Tibial artery (tissue), 4 donors: ENCODE results near the gene LIN52.
A peak's percentile ranks its signal among the peaks of the same experiment; 100 is the strongest.

Experiments used
- DNase-seq, 2 donors: peaks; one replicate each; pipeline ENCODE4 v3.0.0-alpha.2; 2019
- H3K27ac ChIP-seq, 2 donors: fragments of 200-600 bp; sonication (generic) in 1 of 2; 1 replicate in 1 of 2; 2 replicates in 1 of 2; pipeline ENCODE4 v1.5.1; 2018 to 2019; ENCODE audit warnings: mild to moderate bottlenecking in 1 of 2
- H3K27me3 ChIP-seq, 2 donors: fragments of 200-600 bp; sonication (generic) in 1 of 2; one replicate each; pipeline versions ENCODE4 v1.5.1 to v1.6.0; 2016 to 2019
- H3K36me3 ChIP-seq, 3 donors: fragments of 200-600 bp; sonication (generic) in 2 of 3; one replicate each; pipeline ENCODE4 v1.5.1; 2016 to 2019; ENCODE audit warnings: mild to moderate bottlenecking in 2 of 3
- H3K4me1 ChIP-seq, 4 donors: fragments of 200-600 bp; sonication (generic) in 2 of 4; 1 replicate in 3 of 4; 2 replicates in 1 of 4; pipeline ENCODE4 v1.5.1; 2016 to 2019
- H3K4me3 ChIP-seq, 2 donors: fragments of 200-600 bp; sonication (generic) in 1 of 2; 1 replicate in 1 of 2; 2 replicates in 1 of 2; pipeline ENCODE4 v1.5.1; 2018 to 2019; ENCODE audit warnings: mild to moderate bottlenecking in 2 of 2
- H3K9me3 ChIP-seq, 3 donors: fragments of 200-600 bp; sonication (generic) in 1 of 3; one replicate each; pipeline ENCODE4 v1.5.1; 2016 to 2019
- CTCF ChIP-seq, 2 experiments: fragments of 200-600 bp in 1 of 2; fragments of 450-650 bp in 1 of 2; IDR thresholded peaks; one replicate each; pipeline ENCODE4 v1.5.1; 2017 to 2019; ENCODE audit warnings: antibody characterized with exemption in 2 of 2, mild to moderate bottlenecking in 1 of 2, moderate library complexity in 1 of 2
- intact Hi-C: fragments of 100-400 bp; cut with DNase I; formaldehyde crosslinking; loops from one replicate; pipeline ENCODE4 v1.15.0; 2023; ENCODE audit warnings: low total_unique reads

The LIN52 gene

DNA sequence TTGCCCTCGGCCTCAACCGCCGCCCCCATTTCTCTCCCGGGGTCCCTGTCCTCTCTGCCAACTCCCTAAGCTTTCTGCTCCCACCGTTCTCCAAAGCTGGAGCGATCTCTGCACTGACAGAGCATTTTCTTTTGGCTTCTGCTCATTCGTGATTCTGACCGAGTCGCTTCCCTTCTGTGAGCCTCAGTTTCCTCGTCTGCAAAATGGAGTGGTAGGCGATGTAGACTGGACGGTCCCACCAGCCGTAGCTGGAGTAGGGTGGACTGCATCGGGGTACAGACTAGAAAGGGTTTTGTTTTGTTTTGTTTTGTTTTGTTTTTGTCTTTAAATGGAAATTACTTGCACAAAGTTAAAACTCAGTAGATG is 156.9 kb downstream of the LIN52 start:
- Histone ChIP-seq H3K36me3 (no peaks in the 10 kb centered on the region), H3K4me1 (peaks cover 0 to 31% (median 27%) of the 10 kb centered on the region in 4 donors), H3K4me3 (peak overlapping the region in 1 of 2 donors; percentile 44), H3K27me3 (peaks cover 7 to 95% of the 10 kb centered on the region in 2 donors), H3K9me3 (no peaks in the 10 kb centered on the region), H3K27ac (no peak overlapping the region)
- no peak for TF ChIP-seq CTCF (IDR thresholded peaks at IDR 0.05)
- DNase-seq = no peak
- intact Hi-C loops = no loop called here

DNA sequence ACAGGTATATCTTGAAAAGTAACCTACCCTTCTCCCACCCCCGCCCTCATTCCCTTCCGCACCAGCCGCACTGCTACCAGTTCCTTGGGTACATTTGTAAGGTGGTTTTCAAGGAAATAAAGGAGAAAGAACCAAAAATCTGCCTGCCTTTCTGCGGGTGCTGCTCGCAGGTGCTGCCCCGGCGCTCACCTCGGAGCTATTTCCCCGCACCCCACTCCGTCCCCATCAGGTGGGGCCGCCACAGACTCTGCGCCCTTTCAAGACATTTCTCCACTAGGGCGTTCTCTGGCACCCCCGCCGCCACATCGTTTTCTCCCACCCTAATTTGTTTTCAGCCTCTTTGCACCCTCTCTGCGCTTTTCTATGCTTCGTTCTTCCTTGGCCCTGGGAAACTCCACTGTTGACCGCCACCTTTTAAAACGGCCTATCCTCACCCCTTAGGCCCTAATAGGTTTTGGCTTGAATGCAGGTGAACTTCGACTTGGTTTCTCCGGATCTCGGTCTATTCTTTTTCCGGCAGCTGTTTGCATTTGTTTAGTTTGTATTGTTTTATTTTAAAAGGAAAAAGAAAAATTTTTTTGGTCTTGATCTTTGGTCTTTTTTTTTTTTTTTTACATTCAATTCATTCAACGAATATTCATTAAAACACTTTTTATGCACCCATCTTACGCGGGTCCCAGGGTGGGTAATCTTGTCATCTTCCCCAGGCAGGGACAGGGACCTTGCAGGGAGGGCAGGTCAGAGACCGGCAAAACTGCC is 157.4 kb downstream of the LIN52 start:
- no peak for TF ChIP-seq CTCF (IDR thresholded peaks at IDR 0.05)
- no peak for DNase-seq
- H3K4me1 ChIP-seq = peaks cover 0 to 31% (median 27%) of the 10 kb centered on the region in 4 donors
- H3K27me3 ChIP-seq = peaks cover 7 to 95% of the 10 kb centered on the region in 2 donors
- H3K27ac ChIP-seq = no peak overlapping the region
- intact Hi-C loops = no loop called here
- no peaks in the 10 kb centered on the region for H3K36me3 ChIP-seq
- no peak overlapping the region for H3K4me3 ChIP-seq
- H3K9me3 ChIP-seq = no peaks in the 10 kb centered on the region

- intact Hi-C loops = no loop called here
- Histone ChIP-seq H3K27me3 (peaks cover 7 to 95% of the 10 kb centered on the region in 2 donors), H3K36me3 (no peaks in the 10 kb centered on the region), H3K4me1 (peaks cover 0 to 31% (median 27%) of the 10 kb centered on the region in 4 donors), H3K4me3 (no peak overlapping the region), H3K9me3 (no peaks in the 10 kb centered on the region), H3K27ac (no peak overlapping the region)
- DNase-seq = no peak
- TF ChIP-seq CTCF (IDR thresholded peaks at IDR 0.05) = no peak
Measured at GRCh38 chr14:74242780-74243042, 158.0 kb downstream of the LIN52 start.

DNA sequence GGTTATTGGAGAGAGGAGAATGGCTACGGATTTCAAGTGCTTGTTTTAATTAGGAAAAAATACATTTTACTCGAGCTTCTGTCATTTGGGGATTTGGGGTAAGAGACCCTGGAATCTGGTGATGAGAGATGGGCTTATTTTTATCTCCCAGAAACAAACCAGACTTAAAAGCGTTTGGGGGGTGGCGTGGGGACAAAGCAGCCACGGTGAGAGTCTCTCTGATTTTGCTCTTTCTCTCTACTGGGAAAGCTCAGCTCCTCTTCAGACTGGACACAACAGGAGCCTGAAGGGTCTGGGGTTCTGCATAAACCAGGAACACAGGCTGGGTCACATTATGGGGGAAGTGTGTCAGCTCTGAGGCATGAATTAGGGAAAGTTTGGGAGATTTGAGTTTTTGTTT is 158.3 kb downstream of the LIN52 start:
- Histone ChIP-seq H3K4me1 (peaks cover 0 to 31% (median 27%) of the 10 kb centered on the region in 4 donors), H3K27me3 (peaks cover 7 to 95% of the 10 kb centered on the region in 2 donors), H3K9me3 (no peaks in the 10 kb centered on the region), H3K4me3 (no peak overlapping the region), H3K27ac (no peak overlapping the region), H3K36me3 (no peaks in the 10 kb centered on the region)
- TF ChIP-seq CTCF (IDR thresholded peaks at IDR 0.05) = no peak
- no peak for DNase-seq
- intact Hi-C loops = no loop called here

- H3K27me3 ChIP-seq = peaks cover 7 to 84% of the 10 kb centered on the region in 2 donors
- no peak for DNase-seq
- H3K4me3 ChIP-seq = no peak overlapping the region
- intact Hi-C loops = no loop called here
- no peak overlapping the region for H3K27ac ChIP-seq
- TF ChIP-seq CTCF (IDR thresholded peaks at IDR 0.05) = no peak
- peaks cover 0 to 31% (median 26%) of the 10 kb centered on the region in 4 donors for H3K4me1 ChIP-seq
- no peaks in the 10 kb centered on the region for H3K36me3 ChIP-seq
- no peaks in the 10 kb centered on the region for H3K9me3 ChIP-seq
Measured at GRCh38 chr14:74244115-74244514, 159.4 kb downstream of the LIN52 start.
